Measurements from ENCODE around the gene CUL4A. TPM values are rescaled to one million over a fixed set of nuclear protein-coding genes. Genes with fewer than 3 reads are reported as not detected.
A peak's percentile ranks its signal among the peaks of the same experiment; 100 is the strongest.

CUL4A gene
- total and polyA plus RNA-seq, 9 of the 15 experiments (the other 6 are each of a cell fraction or from before 2014, with no cell fraction given), result 21.1 to 92.0 (median 63.2) TPM

DNA sequence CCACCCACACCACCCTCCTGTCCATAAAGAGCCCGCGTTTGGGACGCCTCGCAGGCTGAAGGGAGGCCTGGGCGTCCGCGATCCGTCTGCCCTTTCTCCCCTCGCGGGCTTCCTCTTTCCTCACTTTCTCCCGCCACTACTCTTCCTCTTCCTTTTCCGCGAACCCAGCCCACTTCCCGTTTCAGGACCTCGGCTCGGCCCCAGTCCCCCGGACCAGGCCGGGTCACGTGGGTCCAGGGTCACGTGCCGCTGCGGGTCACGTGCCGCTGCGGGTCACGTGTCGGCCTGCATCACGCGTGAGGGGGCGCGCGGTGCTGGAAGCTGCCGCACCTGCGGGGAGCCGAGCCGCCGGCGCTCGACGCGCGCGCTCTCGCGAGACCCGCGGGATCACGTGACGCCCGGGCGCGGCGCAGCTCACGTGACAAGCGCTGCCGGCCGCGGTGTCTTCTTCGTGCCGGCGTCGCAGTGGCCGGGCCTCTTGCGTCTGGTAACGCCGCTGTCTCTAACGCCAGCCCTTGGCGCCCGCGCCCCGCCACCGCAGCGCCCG is 87.5 kb downstream of the CUL4A start, which contains the start of gene LAMP1 (continued):
- TF ChIP-seq HES1 (IDR thresholded peaks at IDR 0.05; ENCODE audit: low read depth), result peak; percentile 29; the same call in 1 of the 2 replicates
- TF ChIP-seq ZNF140 (CRISPR knock-in tag; IDR thresholded peaks at IDR 0.05), result no peak
- peak; percentile 74; the same call in 1 of the 2 replicates for TF ChIP-seq ESRRA (IDR thresholded peaks at IDR 0.05; ENCODE audit: borderline replicate concordance, low read depth)
- no peak for TF ChIP-seq PURB (CRISPR knock-in tag; IDR thresholded peaks at IDR 0.05; ENCODE audit: low read depth)
- no peak for TF ChIP-seq NELFE (IDR thresholded peaks at IDR 0.05; ENCODE audit: insufficient read depth, insufficient read length)
- TF ChIP-seq IRF2 (CRISPR knock-in tag; IDR thresholded peaks at IDR 0.05), result no peak
- TF ChIP-seq, protein P1, sequence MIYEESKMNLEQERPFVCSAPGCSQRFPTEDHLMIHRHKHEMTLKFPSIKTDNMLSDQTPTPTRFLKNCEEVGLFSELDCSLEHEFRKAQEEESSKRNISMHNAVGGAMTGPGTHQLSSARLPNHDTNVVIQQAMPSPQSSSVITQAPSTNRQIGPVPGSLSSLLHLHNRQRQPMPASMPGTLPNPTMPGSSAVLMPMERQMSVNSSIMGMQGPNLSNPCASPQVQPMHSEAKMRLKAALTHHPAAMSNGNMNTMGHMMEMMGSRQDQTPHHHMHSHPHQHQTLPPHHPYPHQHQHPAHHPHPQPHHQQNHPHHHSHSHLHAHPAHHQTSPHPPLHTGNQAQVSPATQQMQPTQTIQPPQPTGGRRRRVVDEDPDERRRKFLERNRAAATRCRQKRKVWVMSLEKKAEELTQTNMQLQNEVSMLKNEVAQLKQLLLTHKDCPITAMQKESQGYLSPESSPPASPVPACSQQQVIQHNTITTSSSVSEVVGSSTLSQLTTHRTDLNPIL (CRISPR knock-in tag; IDR thresholded peaks at IDR 0.05), result no peak
- TF ChIP-seq ZNF551 (CRISPR knock-in tag; IDR thresholded peaks at IDR 0.05), result no peak
- peak; percentile 100 for TF ChIP-seq SIN3B (IDR thresholded peaks at IDR 0.05; ENCODE audit: low read depth)
- no peak for TF ChIP-seq MCM5 (IDR thresholded peaks at IDR 0.05; ENCODE audit: low read depth)
- TF ChIP-seq ZFPM2 (CRISPR knock-in tag; IDR thresholded peaks at IDR 0.05), result no peak
- TF ChIP-seq ZNF408 (CRISPR knock-in tag; IDR thresholded peaks at IDR 0.05; ENCODE audit: low read depth), result no peak
- TF ChIP-seq HIVEP1 (CRISPR knock-in tag; IDR thresholded peaks at IDR 0.05), result 0 out of 2 replicates have a peak, but pooled peaks have one; percentile 22
- TF ChIP-seq POLR2A (conservative IDR thresholded peaks at IDR 0.05), result peak; percentile 72
- TF ChIP-seq TBL1XR1 (IDR thresholded peaks at IDR 0.05; ENCODE audit: low read length in 2 of 2), result peak in 1 of 2 experiments; percentile 69; a peak in 2 of 4 replicates
- TF ChIP-seq, protein P2, sequence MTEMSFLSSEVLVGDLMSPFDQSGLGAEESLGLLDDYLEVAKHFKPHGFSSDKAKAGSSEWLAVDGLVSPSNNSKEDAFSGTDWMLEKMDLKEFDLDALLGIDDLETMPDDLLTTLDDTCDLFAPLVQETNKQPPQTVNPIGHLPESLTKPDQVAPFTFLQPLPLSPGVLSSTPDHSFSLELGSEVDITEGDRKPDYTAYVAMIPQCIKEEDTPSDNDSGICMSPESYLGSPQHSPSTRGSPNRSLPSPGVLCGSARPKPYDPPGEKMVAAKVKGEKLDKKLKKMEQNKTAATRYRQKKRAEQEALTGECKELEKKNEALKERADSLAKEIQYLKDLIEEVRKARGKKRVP (CRISPR knock-in tag; IDR thresholded peaks at IDR 0.05), result no peak
- peak; percentile 59 for TF ChIP-seq JUND (IDR thresholded peaks at IDR 0.05; ENCODE audit: borderline replicate concordance, low read depth, low read length)
- no peak; the same call in 2 of the 3 replicates for TF ChIP-seq JUND (tag; IDR thresholded peaks at IDR 0.05; ENCODE audit: borderline replicate concordance, low read depth, low read length)
- peak; percentile 40; the same call in 1 of the 2 replicates for TF ChIP-seq ZNF668 (CRISPR knock-in tag; IDR thresholded peaks at IDR 0.05)
- TF ChIP-seq ETS1 (conservative IDR thresholded peaks at IDR 0.05; ENCODE audit: control insufficient read depth, low read depth, low read length), result peak; percentile 82; the same call in 1 of the 2 replicates
- no peak for TF ChIP-seq HMG20B (CRISPR knock-in tag; IDR thresholded peaks at IDR 0.05)
- TF ChIP-seq EZH2 (IDR thresholded peaks at IDR 0.05; ENCODE audit: borderline replicate concordance, low read depth, low read length), result no peak
- TF ChIP-seq E2F1 (CRISPR knock-in tag; IDR thresholded peaks at IDR 0.05), result peak; percentile 88; the same call in 1 of the 2 replicates
- TF ChIP-seq RBM34 (IDR thresholded peaks at IDR 0.05; ENCODE audit: borderline replicate concordance, insufficient read depth, low read length), result no peak

All from K562 (cell line).